ENCODE data around the gene RMND5A.
"Not testable (repeated sequence)": the region's sequence is repeated elsewhere in the genome, so short reads cannot be mapped to it uniquely, and the experiment has no call there.

RMND5A gene

DNA sequence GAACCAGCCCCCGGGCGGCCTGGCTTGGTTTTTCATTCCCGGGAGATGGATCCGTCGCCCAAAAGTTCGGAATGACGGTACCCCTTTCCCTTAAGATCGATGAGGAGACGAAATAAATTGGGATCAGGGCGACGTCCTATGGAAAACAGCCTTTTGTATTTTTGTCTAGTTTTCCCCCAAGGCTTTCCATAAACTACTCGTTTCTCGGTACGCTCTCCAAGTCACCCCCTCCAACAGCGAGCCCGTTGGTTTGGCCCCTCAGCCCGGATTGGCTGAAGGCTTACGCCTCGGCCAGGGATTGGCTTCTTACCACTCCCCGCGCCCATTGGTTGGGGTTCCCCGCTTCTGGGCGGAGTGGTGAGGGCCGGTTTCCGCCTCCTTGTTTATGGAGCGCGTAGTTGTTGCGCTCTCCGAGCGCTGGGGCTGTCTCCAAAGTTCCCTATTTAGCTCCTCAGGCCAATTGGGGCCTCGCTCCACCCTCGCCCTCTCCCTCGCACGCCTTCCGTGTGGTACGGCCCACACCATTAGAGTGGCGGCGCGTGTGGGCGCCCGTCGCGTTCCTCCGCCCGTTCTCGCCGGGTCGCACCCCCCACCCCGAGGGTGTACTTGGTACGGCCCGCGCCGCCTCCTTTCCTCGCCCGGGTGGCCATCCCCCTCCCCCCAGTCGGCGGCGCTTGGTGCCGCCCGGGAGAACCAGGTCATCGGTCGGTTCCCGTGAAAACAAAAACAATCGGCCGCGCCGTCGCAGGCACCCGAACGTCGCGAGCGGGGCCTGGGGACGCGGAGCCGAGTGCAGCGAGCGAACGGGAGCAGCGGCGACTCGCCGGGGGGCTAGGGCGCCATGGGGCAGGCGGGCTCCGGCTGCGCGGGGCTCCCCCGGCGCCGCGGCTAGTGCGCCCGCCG, at the start of gene RMND5A:
RMND5A (plus strand) TSS at position 655 of the 903 bp plus-strand sequence. CDS start 377 bp downstream, outside the sequence.
- peak; percentile 81 to 93 for DNase-seq

- DNase-seq, result no peak
Measured at GRCh38 chr2:86671337-86671981, 48.6 kb upstream of the RMND5A start.

- no peak for DNase-seq
Measured at GRCh38 chr2:86672027-86672545, 48.0 kb upstream of the RMND5A start.

DNA sequence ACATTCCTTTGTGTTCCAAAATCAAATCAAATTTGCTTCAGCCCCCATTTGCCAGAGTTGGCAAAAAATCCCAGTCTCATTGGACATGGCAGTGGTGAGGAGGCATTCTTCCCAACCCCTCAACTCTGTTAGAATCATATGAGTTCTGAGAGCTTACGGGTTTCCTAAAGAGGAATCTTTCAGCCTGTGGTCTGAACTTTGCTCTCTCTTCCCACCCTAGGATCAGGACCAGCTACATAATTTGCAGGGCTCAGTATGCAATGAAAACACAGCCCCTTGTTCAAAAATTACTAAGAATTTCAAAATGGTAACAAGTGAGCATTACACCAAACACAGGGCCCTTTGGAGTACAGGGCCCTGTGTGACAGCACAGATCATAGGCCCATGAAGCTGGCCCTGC, 47.1 kb upstream of the RMND5A start:
- DNase-seq, result no peak

DNA sequence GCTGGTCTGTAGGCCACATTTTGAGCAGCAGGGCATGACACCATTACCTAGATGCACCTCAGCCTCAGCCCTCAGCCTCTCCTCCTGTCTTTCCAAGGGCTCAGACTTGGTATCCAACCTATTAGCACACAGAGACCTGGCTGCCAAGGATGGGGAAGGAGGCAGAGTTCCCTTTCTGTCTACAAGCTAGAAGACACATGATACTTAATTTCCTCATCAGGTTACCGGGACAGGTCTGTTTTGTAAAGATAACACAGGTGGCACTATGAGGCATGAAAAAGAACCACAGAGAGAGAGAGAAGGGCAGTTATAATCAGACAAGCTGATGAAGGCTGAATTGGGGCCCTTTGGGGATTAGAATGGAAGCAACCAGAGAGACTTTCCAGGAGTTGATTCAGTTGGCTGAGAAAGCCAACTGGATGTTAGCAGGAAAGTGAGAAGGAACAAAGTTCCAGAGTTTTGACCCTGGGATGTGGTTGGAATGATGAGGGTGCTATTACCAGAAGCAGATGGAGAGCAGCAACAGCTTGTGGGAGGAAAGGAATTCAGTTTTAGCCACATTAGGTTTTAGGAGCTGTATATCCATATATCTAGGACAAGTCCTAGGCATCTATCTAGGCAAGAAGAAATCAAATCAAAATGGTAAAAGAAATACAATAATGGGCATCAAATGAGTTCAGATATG, 46.0 kb upstream of the RMND5A start:
- no peak for DNase-seq

- DNase-seq, result peak in 1 of 2 donors; percentile 35
Measured at GRCh38 chr2:86675104-86675503, 45.0 kb upstream of the RMND5A start.

DNA sequence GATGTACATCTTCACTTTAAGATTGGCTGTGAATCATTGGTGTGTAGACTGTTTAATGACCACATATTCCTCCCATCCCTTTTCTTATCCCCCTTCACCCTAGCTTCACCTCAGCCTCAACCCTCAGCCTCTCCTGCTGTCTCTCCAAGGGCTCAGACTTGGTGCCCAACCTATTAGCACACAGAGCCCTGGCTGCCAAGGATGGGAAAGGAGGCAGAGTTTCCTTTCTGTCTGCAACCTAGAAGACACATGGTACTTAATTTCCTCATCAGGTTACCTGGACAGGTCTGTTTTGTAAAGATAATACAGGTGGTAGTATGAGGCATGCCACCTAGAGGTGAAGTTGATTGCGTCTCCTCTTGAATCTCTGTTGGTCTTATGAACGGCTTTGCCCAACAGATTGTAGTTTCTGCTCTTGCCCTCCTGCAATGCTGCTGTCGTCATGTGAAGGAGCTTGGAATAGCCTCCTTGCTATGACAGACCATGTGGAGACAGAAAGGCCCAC, 44.5 kb upstream of the RMND5A start:
- no peak for DNase-seq

GRCh38 chr2:86677816-86678215, 42.3 kb upstream of the RMND5A start:
- no peak for DNase-seq

DNA sequence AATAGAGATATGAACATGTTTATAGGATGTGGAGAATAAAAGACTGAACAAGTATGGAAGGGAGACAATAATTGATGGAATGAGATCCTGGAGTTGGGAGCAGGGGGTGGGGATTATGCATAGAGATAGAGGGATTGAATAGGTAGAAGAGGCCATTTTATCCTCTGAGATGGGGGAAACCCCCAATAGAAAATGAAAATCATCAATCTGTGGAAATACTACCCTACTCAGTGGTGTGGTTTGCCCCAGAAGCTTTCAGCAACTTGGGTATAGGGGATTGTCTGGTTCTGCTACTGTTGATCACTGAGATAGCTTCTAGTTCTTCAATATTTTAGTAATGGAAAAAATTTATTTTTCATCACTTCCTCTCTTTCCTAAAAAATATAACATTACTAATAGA, 41.1 kb upstream of the RMND5A start:
- no peak for DNase-seq

- DNase-seq, result no peak
Measured at GRCh38 chr2:86685351-86685750, 34.7 kb upstream of the RMND5A start.

- no peak for DNase-seq
Measured at GRCh38 chr2:86686460-86686859, 33.6 kb upstream of the RMND5A start.

GRCh38 chr2:86686905-86687304, 33.2 kb upstream of the RMND5A start:
- peak in 1 of 2 donors; percentile 81 for DNase-seq

- no peak for DNase-seq
Measured at GRCh38 chr2:86695053-86695691, 24.9 kb upstream of the RMND5A start.

DNA sequence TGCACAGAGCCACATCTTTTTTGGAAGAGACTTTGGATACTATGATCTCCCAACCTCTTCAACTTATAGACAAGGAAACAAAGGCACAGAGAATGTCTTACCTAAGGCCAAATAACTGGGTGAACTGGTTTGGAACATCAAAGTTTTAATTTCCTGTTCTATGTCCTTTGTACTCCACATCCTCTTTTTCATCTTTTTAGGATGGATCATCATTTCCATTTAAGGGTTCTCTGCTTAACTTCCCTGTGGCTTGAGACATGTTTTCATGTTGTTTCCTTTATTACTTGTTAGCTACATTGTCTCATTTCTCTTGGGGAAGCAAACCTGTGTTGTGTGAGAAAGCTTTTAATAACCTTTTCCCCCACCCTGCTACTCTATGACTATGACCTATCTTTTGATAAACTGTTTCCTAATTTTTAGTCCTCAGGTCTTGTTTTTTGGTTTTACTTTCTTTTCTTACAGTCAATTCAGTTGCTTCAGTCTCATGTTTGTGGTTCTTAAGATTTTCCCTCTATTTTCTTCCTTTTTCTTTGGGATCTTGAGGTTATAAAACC, 22.5 kb upstream of the RMND5A start:
- no peak for DNase-seq

DNA sequence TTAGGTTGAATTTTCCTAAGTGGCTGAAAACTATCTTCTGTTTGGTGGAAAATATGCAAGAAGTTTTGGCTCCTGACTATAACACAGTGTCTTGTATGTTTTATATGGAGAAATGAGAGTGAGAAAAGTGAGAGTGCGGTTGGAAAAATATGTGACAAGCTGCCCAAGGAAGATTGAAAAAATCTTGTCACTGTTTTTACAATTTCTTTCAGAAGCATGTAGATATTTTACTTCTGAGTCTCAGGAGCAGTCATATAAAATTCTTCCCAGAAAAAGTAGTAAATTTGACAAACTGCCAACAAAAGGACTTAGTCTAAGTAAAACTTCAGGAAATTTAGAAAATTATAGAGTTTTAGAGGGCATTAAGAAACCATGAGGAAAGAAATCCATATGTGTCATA, 19.4 kb upstream of the RMND5A start:
- no peak for DNase-seq

GRCh38 chr2:86703704-86704361, 16.3 kb upstream of the RMND5A start:
- DNase-seq, result no peak

DNA sequence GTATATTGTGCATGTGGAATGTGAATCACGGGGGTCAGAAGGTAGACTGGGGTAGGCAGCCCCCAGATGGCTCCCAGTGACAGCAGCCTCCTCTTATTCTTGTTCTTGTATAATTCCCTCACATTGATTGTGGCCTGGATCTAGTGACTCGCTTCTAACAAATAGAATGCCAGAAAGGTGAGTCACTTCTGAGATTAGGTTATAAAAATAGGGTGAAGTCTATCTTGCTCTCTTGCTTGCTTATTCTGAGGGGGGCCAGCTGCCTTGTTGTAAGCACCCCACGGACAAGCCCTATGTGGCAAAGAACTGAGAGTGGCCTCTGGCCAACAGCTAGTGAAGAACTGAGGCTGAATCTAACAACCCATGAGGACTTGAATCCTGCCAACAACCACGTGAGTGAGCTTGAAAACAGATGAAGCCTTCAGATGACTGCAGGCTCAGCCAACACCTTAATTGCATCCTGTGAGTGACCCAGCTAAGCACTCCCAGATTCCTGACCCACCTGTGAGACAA, 15.6 kb upstream of the RMND5A start:
- DNase-seq, result no peak

DNA sequence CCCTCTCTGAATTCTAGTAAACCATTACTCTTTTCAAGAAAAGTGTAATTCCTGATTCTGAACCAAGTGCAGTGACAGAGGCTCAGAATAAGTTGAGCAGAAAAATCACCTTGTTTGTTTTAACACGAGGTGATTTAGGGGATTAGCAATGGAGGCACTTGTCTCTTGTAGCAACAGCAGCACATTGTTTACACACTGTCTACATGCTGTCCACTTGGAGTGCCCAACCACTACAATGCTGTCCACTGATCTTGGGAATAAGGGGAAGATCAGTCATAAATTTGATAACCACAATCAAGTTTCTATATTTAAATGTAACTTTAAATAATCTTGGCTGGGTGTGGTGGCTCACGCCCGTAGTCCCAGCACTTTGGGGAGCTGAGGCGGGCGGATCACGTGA, 13.9 kb upstream of the RMND5A start:
- no peak for DNase-seq

- DNase-seq, result no peak
Measured at GRCh38 chr2:86706935-86707334, 13.2 kb upstream of the RMND5A start.

DNA sequence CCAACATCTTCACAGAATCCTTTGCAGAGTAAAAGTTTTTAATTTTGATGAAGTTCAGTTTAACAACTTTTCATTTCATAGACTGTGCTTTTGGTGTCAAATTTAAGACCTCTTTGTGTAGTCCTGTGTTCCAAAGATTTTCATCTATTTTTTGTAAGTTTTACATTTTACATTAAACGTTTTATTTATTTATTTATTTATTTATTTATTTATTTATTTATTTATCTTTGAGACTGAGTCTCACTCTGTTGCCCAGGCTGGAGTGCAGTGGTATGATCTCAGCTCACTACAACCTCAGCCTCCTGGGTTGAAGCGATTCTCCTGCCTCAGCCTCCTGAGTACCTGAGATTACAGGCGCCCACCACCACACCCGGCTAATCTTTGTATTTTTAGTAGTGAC, 12.0 kb upstream of the RMND5A start:
- not testable (repeated sequence) for DNase-seq

GRCh38 chr2:86714579-86715173, 5.4 kb upstream of the RMND5A start:
- not testable (repeated sequence) for DNase-seq
